ENCODE data around the gene OTUB1. TPM values are rescaled to one million over a fixed set of nuclear protein-coding genes. Genes with fewer than 3 reads are reported as not detected.

The OTUB1 gene
- total and polyA plus RNA-seq, 2 of the 13 experiments (the other 11 are each of a cell fraction or from before 2014, with no cell fraction given), result 58.8 to 130 TPM

DNA sequence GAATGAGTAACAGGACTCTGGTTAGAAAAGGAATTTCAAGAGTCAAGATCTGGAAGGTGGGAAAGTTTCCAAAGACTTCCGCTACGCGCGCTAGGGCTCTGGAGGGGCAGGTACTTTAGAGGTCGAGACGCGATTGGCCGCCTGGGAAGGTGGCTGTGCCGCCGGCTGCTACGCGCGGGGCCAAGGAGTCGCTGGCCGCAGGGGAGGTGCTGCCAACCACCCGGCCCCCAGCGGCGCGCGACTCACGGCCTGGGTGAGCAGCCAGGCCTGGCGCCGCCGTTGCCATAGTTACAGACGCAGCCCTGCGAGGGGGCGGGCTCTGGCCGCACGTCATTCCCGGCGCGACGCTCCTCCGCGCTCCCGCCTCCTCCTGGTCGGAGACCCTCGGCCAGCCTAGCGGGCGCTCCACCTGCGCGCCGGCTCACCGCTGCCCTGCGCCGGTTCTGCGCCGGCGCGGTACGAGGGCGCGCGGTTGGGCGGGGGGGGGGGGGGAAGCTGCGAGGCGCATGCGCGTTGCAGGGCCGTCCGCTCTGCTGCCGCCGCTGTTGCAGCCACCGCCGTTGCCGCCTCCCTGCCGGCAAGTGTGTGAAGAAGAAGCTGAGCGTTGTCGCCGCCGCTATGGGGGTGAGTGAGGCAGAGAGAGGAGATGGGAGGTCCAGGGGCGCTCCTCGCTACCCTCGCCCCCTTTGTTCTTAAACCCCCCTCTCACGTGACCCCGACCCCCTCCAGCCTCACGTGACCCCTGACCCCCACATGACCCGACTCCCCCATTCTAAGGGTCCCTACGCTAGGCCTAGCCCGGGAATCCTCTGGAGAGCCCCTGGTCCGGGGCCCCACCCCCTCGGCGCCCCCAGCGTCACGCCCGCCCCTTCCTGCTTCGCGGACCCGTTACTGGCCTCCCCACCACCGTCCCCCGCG, 47.5 kb upstream of the OTUB1 start, which contains the start of gene NAA40 (continued):
- TF ChIP-seq, protein P1, sequence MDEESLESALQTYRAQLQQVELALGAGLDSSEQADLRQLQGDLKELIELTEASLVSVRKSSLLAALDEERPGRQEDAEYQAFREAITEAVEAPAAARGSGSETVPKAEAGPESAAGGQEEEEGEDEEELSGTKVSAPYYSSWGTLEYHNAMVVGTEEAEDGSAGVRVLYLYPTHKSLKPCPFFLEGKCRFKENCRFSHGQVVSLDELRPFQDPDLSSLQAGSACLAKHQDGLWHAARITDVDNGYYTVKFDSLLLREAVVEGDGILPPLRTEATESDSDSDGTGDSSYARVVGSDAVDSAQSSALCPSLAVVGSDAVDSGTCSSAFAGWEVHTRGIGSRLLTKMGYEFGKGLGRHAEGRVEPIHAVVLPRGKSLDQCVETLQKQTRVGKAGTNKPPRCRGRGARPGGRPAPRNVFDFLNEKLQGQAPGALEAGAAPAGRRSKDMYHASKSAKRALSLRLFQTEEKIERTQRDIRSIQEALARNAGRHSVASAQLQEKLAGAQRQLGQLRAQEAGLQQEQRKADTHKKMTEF (CRISPR knock-in tag; IDR thresholded peaks at IDR 0.05), result peak; percentile 77
- TF ChIP-seq ZNF607 (CRISPR knock-in tag; IDR thresholded peaks at IDR 0.05; ENCODE audit: borderline replicate concordance) (no peak), CENPT (CRISPR knock-in tag; IDR thresholded peaks at IDR 0.05; ENCODE audit: low read depth) (no peak), ISL2 (CRISPR knock-in tag; IDR thresholded peaks at IDR 0.05) (peak; percentile 18; the same call in 1 of the 2 replicates), ARNT2 (CRISPR knock-in tag; IDR thresholded peaks at IDR 0.05; ENCODE audit: low read depth) (no peak), ZNF451 (CRISPR knock-in tag; IDR thresholded peaks at IDR 0.05) (peak; percentile 21; the same call in 1 of the 2 replicates), RXRB (CRISPR knock-in tag; IDR thresholded peaks at IDR 0.05; ENCODE audit: borderline replicate concordance) (peak; percentile 40; the same call in 1 of the 2 replicates), CBX5 (CRISPR knock-in tag; IDR thresholded peaks at IDR 0.05; ENCODE audit: borderline replicate concordance) (no peak), ZNF556 (CRISPR knock-in tag; IDR thresholded peaks at IDR 0.05; ENCODE audit: borderline replicate concordance) (no peak), KAT2B (IDR thresholded peaks at IDR 0.05; ENCODE audit: borderline replicate concordance, low read depth, low read length) (no peak), ZNF841 (CRISPR knock-in tag; IDR thresholded peaks at IDR 0.05; ENCODE audit: borderline replicate concordance) (no peak)
- TF ChIP-seq, protein P2, sequence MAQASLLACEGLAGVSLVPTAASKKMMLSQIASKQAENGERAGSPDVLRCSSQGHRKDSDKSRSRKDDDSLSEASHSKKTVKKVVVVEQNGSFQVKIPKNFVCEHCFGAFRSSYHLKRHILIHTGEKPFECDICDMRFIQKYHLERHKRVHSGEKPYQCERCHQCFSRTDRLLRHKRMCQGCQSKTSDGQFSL (CRISPR knock-in tag; IDR thresholded peaks at IDR 0.05), result peak; percentile 91
- TF ChIP-seq, protein P3, sequence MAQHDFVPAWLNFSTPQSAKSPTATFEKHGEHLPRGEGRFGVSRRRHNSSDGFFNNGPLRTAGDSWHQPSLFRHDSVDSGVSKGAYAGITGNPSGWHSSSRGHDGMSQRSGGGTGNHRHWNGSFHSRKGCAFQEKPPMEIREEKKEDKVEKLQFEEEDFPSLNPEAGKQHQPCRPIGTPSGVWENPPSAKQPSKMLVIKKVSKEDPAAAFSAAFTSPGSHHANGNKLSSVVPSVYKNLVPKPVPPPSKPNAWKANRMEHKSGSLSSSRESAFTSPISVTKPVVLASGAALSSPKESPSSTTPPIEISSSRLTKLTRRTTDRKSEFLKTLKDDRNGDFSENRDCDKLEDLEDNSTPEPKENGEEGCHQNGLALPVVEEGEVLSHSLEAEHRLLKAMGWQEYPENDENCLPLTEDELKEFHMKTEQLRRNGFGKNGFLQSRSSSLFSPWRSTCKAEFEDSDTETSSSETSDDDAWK (CRISPR knock-in tag; IDR thresholded peaks at IDR 0.05), result no peak
- TF ChIP-seq, protein P4, sequence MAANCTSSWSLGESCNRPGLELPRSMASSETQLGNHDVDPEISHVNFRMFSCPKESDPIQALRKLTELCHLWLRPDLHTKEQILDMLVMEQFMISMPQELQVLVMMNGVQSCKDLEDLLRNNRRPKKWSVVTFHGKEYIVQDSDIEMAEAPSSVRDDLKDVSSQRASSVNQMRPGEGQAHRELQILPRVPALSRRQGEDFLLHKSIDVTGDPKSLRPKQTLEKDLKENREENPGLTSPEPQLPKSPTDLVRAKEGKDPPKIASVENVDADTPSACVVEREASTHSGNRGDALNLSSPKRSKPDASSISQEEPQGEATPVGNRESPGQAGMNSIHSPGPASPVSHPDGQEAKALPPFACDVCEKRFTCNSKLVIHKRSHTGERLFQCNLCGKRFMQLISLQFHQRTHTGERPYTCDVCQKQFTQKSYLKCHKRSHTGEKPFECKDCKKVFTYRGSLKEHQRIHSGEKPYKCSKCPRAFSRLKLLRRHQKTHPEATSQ (CRISPR knock-in tag; IDR thresholded peaks at IDR 0.05; ENCODE audit: borderline replicate concordance), result no peak
- TF ChIP-seq, protein P5, sequence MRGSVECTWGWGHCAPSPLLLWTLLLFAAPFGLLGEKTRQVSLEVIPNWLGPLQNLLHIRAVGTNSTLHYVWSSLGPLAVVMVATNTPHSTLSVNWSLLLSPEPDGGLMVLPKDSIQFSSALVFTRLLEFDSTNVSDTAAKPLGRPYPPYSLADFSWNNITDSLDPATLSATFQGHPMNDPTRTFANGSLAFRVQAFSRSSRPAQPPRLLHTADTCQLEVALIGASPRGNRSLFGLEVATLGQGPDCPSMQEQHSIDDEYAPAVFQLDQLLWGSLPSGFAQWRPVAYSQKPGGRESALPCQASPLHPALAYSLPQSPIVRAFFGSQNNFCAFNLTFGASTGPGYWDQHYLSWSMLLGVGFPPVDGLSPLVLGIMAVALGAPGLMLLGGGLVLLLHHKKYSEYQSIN (CRISPR knock-in tag; IDR thresholded peaks at IDR 0.05; ENCODE audit: borderline replicate concordance), result no peak
- TF ChIP-seq, protein P6, sequence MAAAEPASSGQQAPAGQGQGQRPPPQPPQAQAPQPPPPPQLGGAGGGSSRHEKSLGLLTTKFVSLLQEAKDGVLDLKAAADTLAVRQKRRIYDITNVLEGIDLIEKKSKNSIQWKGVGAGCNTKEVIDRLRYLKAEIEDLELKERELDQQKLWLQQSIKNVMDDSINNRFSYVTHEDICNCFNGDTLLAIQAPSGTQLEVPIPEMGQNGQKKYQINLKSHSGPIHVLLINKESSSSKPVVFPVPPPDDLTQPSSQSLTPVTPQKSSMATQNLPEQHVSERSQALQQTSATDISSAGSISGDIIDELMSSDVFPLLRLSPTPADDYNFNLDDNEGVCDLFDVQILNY (CRISPR knock-in tag; conservative IDR thresholded peaks at IDR 0.05), result 0 out of 2 replicates have a peak, but pooled peaks have one; percentile 48
- TF ChIP-seq, protein P7, sequence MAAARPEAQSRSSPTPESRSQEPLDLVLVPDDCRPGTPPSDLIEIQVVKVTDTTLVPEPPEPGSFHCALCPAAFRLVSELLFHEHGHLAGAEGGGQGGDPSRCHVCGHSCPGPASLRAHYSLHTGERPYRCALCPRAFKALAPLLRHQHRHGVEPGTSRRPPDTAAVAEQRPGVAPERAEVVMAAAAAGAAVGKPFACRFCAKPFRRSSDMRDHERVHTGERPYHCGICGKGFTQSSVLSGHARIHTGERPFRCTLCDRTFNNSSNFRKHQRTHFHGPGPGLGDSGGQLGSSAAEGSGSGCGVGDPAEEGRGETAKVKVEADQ (CRISPR knock-in tag; IDR thresholded peaks at IDR 0.05; ENCODE audit: borderline replicate concordance), result no peak
- TF ChIP-seq, protein P8, sequence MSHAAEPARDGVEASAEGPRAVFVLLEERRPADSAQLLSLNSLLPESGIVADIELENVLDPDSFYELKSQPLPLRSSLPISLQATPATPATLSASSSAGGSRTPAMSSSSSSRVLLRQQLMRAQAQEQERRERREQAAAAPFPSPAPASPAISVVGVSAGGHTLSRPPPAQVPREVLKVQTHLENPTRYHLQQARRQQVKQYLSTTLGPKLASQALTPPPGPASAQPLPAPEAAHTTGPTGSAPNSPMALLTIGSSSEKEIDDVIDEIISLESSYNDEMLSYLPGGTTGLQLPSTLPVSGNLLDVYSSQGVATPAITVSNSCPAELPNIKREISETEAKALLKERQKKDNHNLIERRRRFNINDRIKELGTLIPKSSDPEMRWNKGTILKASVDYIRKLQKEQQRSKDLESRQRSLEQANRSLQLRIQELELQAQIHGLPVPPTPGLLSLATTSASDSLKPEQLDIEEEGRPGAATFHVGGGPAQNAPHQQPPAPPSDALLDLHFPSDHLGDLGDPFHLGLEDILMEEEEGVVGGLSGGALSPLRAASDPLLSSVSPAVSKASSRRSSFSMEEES (CRISPR knock-in tag; IDR thresholded peaks at IDR 0.05), result no peak
